ENCODE measurements around the gene ITPK1.

The ITPK1 gene

GRCh38 chr14:92984896-92985295, 130.8 kb downstream of the ITPK1 start:
- no peak overlapping the region for H3K9ac ChIP-seq (ENCODE audit: low read length)
- H3K9me3 ChIP-seq (ENCODE audit: insufficient read depth, low read length): peaks cover 6% of the 10 kb centered on the region
- H3K27me3 ChIP-seq (ENCODE audit: low read depth, low read length): no peaks in the 10 kb centered on the region
- H3K4me2 ChIP-seq (ENCODE audit: low read length): no peak overlapping the region
- no peaks in the 10 kb centered on the region for H4K20me1 ChIP-seq (ENCODE audit: insufficient read depth, low read length)
- no peak overlapping the region for H3K27ac ChIP-seq (ENCODE audit: low read length)
- no peaks in the 10 kb centered on the region for H3K79me2 ChIP-seq (ENCODE audit: low read length)
- no peak overlapping the region for H3K4me3 ChIP-seq (ENCODE audit: low read length)
- no peak for TF ChIP-seq EZH2phosphoT487 (IDR thresholded peaks at IDR 0.05; ENCODE audit: low read depth)
- TF ChIP-seq CTCF (IDR thresholded peaks at IDR 0.05; ENCODE audit: low read depth, low read length): no peak
- peaks cover 6% of the 10 kb centered on the region for H3K36me3 ChIP-seq (replicated peaks; ENCODE audit: low read depth, low read length)
- H3K4me1 ChIP-seq (ENCODE audit: low read length): no peaks in the 10 kb centered on the region
- no peak overlapping the region for H2AFZ ChIP-seq (ENCODE audit: low read depth, low read length)

- H3K79me2 ChIP-seq (ENCODE audit: low read length): no peaks in the 10 kb centered on the region
- no peaks in the 10 kb centered on the region for H3K27me3 ChIP-seq (ENCODE audit: low read depth, low read length)
- peaks cover 6% of the 10 kb centered on the region for H3K36me3 ChIP-seq (replicated peaks; ENCODE audit: low read depth, low read length)
- no peak for TF ChIP-seq CTCF (IDR thresholded peaks at IDR 0.05; ENCODE audit: low read depth, low read length)
- no peak for TF ChIP-seq EZH2phosphoT487 (IDR thresholded peaks at IDR 0.05; ENCODE audit: low read depth)
- peaks cover 11% of the 10 kb centered on the region for H3K9me3 ChIP-seq (ENCODE audit: insufficient read depth, low read length)
- H3K4me2 ChIP-seq (ENCODE audit: low read length): no peak overlapping the region
- H3K4me3 ChIP-seq (ENCODE audit: low read length): no peak overlapping the region
- H4K20me1 ChIP-seq (ENCODE audit: insufficient read depth, low read length): no peaks in the 10 kb centered on the region
- no peak overlapping the region for H3K27ac ChIP-seq (ENCODE audit: low read length)
- H2AFZ ChIP-seq (ENCODE audit: low read depth, low read length): no peak overlapping the region
- no peak overlapping the region for H3K9ac ChIP-seq (ENCODE audit: low read length)
- H3K4me1 ChIP-seq (ENCODE audit: low read length): no peaks in the 10 kb centered on the region; the same call in 1 of the 2 replicates
These were observed 131.5 kb downstream of the ITPK1 start for GRCh38 chr14:92984082-92984788.

- H3K9ac ChIP-seq (ENCODE audit: low read length): no peak overlapping the region
- TF ChIP-seq EZH2phosphoT487 (IDR thresholded peaks at IDR 0.05; ENCODE audit: low read depth) (no peak), CTCF (IDR thresholded peaks at IDR 0.05; ENCODE audit: low read depth, low read length) (no peak)
- H3K4me2 ChIP-seq (ENCODE audit: low read length): no peak overlapping the region
- H3K4me1 ChIP-seq (ENCODE audit: low read length): no peaks in the 10 kb centered on the region; the same call in 1 of the 2 replicates
- no peak overlapping the region for H3K4me3 ChIP-seq (ENCODE audit: low read length)
- peaks cover 16% of the 10 kb centered on the region for H3K36me3 ChIP-seq (replicated peaks; ENCODE audit: low read depth, low read length)
- peaks cover 21% of the 10 kb centered on the region for H3K9me3 ChIP-seq (ENCODE audit: insufficient read depth, low read length)
- H3K27me3 ChIP-seq (ENCODE audit: low read depth, low read length): no peaks in the 10 kb centered on the region
- H2AFZ ChIP-seq (ENCODE audit: low read depth, low read length): no peak overlapping the region
- H3K27ac ChIP-seq (ENCODE audit: low read length): no peak overlapping the region
- no peaks in the 10 kb centered on the region for H4K20me1 ChIP-seq (ENCODE audit: insufficient read depth, low read length)
- H3K79me2 ChIP-seq (ENCODE audit: low read length): no peaks in the 10 kb centered on the region
These were observed 132.8 kb downstream of the ITPK1 start for GRCh38 chr14:92982956-92983355.

- no peak overlapping the region for H2AFZ ChIP-seq (ENCODE audit: low read depth, low read length)
- H3K4me1 ChIP-seq (ENCODE audit: low read length): no peaks in the 10 kb centered on the region; the same call in 1 of the 2 replicates
- H3K9ac ChIP-seq (ENCODE audit: low read length): no peak overlapping the region
- no peak overlapping the region for H3K4me2 ChIP-seq (ENCODE audit: low read length)
- H3K79me2 ChIP-seq (ENCODE audit: low read length): no peaks in the 10 kb centered on the region
- H4K20me1 ChIP-seq (ENCODE audit: insufficient read depth, low read length): no peaks in the 10 kb centered on the region
- no peak overlapping the region for H3K4me3 ChIP-seq (ENCODE audit: low read length)
- no peak for TF ChIP-seq EZH2phosphoT487 (IDR thresholded peaks at IDR 0.05; ENCODE audit: low read depth)
- H3K36me3 ChIP-seq (replicated peaks; ENCODE audit: low read depth, low read length): peaks cover 22% of the 10 kb centered on the region
- H3K27ac ChIP-seq (ENCODE audit: low read length): no peak overlapping the region
- peaks cover 23% of the 10 kb centered on the region for H3K9me3 ChIP-seq (ENCODE audit: insufficient read depth, low read length)
- H3K27me3 ChIP-seq (ENCODE audit: low read depth, low read length): no peaks in the 10 kb centered on the region
These were observed 134.0 kb downstream of the ITPK1 start for GRCh38 chr14:92981726-92982125.
